NCI-H345 treated with DMSO at 0.1 percent for 48 hours (cell line): ENCODE data around the gene STMN3.
"Not testable (repeated sequence)": the region's sequence is repeated elsewhere in the genome, so short reads cannot be mapped to it uniquely, and the experiment has no call there.

Experiments
- DNase-seq: peaks from one replicate; lab custom pipeline; 2025; ENCODE audit not compliant: unreplicated experiment; lab: John Stamatoyannopoulos, UW

The STMN3 gene

DNA sequence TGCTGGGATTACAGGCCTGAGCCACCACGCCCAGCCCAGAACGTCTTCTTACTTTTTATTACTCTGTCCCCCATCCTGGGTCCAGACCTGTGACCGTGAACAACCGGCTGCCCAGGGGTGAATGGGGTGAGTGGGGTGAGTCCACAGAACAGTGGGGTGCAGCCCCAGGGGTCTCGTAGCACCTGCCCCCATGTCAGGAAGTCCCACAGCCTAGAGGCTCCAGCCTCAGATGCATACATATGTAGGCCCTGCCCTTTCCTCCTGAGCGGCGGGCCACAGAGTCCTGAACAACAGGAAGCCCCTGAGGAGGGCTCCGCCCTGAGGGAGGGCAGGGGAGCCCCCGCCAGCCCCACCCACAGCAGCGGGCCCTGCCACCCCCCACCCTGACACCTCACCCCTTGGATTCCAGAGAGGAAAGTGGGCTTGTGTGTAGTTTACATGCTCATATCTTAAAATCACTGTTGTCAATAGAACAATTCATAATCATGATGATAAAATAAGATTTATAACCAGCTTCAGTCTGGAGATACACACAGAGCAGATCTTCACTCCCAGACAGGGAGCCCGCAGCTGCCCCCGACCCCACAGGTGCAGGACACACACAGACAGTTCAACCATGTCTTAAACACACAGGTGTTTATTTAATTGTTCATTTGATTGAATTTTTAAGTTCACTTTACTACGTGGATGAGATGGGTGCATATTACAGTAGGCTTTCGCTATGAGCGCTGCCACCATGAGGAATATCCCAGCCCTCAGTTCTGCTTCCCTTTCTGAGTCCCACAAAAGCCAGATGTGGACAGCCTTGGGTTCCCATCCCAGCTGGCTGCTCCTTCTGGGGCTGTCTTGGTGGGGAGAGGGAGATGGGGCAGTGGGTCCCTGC lies 13.9 kb downstream of the STMN3 start:
- no peak for DNase-seq

DNA sequence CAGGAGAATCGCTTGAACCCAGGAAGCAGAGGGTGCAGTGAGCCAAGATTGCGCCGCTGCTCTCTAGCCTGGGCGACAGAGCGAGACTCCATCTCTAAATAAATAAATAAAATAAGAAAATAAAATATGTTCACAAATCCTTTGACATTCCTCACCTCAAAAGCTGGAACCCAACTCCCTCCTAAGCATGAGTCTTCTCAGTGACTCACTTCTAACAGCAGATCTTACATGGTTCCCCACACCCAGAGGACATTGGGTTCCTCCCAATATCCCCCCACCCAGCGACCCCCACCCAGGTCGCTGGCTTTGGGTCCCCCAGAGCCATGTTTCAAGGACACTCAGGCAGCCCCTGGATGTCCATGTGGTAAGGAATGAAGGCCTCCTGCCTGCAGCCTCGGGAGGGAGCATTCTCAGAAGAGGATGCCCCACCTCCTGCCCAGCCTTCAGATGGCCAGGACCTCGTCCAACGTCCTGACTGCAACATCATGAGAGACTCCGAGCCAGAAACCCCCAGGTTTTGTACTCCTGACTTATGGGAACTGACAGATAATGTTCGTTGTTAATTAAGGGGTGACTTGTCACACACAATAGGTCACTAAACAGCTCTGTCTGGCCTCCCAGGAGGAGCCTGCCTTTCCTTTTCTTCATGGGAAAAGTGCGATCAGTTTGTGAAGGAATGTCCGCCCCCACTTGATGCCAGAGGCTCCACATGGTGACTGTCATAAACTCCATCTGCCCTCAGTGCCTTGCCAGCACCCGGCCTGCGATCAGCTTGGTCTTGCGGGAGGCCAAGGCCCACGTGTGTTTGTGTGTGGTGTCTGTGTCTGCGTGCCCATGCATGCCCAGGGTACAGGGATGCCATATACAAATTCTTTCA lies 16.2 kb downstream of the STMN3 start:
- no peak for DNase-seq

DNA sequence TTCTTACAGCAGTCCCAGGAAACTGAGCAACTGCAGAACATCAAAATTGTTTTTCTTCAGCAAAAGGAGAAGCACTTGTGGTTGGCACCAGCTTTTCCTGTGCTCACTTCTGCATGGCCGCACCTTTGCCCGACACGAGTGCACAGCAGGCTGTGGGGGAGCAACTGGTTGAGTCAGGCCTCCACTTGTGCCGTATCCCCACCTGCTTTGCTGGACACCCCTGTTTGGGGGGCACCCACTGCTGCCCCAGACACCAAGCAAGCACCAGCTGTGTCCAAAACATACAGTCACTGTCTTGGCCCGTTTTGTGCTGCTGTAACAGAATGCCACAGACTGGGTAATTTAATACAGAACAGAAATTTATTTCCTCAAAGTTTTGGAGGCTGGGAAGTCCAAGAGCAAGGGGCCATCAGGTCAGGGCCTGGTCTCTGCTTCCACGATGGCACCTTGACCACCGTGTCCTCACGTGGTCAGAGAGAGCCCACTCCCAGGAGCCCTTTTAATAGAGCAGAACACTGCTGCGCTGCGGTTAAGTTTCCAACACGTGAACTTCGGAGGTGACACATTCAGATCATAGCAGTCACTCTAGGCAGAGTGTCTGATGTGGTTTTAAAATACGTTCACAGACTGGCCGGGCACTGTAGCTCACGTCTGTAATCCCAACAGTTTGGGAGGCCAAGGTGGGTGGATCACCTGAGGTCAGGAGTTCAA lies 17.6 kb downstream of the STMN3 start:
- DNase-seq, result no peak

DNA sequence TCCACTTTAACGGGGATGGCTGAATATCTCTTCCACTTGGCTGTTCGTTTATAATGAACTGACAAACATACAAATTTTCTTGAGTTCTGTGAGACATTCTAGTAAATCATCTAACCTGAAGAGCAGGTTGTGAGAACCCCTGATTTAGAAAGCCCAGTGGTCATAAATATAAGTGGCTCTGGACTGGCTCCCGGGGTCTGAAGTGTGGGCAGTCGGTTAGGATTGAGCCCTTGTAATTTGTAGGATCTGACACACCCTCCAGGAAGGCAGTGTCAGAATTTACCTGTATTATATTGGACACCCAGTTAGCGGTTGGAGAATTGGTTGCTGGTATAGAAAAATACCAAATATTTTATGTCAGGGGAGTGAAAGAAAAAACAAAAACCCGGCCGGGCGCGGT lies 19.5 kb downstream of the STMN3 start:
- no peak for DNase-seq

DNA sequence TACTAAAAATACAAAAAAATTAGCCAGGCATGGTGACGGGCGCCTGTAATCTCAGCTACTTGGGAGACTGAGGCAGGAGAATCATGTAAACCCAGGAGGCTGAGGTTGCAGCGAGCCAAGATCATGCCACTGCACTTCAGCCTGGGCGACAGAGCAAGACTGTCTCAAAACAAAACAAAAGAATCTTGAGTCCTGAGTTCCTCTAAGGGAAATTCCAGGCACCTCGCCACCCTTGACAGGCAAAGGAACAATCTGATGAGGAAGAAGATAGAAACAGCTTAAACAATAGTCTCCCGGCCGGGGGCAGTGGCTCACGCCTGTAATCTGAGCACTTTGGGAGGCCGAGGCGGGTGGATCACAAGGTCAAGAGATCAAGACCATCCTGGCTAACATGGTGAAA lies 21.8 kb downstream of the STMN3 start:
- DNase-seq, result not testable (repeated sequence)

DNA sequence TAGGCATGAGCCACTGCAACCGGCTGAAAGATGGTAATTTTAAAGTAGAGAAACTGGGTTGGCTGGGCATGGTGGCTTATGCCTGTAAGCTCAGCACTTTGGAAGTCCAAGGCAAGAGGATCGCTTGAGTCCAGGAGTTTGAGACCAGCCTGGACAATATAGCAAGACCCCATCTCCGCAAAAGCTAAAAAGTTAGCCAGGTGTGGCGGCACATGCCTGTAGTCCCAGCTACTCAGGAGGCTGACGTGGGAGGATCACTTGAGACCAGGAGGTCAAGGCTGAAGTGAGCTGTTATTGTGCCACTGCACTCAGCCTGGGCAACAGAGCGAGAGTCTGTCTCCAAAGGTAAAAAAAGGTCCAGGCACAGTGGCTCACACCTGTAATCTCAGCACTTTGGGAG lies 22.3 kb downstream of the STMN3 start:
- not testable (repeated sequence) for DNase-seq

DNA sequence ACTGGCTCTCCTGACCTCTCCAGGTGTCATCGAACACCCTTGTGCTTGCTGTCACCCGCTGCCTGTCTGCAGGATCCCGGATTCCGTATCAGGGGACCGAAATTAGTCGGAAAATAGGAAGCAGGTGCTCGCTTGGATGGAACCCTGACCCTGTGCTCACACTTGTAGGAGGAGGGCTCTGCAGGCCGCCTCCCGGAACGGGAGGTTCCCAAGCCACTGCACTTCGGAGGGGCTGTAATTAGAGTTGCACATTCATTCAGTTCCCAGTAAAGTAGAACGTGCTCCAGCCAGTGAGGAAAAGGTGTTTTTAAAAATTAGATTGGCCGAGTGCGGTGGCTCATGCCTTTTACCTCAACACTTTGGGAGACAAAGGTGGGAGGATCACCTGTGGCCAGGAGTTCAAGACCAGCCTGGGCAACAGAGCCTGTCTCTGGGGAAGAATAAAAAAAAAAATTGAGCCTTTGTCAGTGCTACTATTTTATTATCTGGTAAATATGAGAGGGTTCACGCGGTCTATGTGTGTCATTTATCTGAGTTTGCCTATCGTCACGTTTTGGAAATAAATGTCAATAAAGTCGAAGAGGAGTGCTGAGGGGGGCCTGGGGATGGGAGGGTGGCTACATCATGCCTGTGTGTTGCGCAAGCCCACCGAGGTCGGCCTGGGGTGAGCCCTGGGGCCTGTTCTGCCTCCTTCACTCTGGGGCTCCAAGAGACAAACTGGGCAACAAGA lies 24.8 kb downstream of the STMN3 start:
- no peak for DNase-seq

DNA sequence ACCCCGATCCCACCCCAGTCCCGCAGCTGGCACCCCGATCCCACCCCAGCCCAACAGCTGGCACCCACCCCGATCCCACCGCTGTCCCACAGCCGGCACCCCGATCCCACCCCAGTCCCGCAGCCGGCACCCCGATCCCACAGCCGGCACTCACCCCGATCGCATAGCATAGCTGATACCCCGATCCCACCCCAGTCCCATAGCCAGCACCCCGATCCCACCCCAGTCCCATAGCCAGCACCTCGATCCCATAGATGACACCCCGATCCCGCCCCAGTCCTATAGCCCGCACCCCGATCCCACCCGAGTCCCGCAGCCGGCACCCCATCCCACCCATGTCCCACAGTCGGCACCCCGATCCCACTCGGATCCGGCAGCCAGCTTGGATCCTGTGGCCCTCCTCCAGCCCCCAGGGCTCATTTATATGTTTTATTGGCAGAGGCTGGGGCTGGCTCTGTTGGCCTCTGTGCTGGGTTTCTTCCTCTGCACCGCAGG lies 25.4 kb downstream of the STMN3 start:
- no peak for DNase-seq

DNA sequence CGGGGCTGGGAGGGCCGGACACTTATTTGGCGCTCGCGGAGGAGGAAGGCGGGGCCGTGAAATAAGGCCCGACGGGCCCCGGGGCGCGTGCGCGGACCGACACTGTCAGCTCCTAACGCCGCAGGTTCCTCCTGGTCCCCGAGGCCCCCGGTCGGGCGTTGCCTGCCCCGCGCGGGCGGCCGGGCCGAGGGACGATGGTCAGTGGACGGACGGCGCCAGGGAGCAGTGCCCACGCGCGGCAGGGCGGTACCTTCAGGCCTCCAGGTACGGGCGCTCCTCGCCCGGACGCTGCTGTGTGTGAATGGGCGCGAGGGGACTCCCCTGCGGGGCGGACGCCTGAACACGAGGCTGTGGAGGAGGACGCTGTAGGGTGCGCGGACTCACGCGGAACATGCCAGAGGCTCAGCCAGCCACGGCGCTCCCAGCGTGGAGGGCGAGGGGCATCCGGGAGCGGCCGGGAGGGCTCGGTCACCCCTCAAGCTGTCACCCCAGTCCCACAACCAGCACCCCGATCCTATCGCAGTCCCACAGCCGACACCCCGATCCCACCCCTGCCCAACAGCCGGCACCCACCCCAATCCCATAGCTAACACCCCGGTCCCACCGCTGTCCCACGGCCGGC lies 26.0 kb downstream of the STMN3 start:
- no peak for DNase-seq

DNA sequence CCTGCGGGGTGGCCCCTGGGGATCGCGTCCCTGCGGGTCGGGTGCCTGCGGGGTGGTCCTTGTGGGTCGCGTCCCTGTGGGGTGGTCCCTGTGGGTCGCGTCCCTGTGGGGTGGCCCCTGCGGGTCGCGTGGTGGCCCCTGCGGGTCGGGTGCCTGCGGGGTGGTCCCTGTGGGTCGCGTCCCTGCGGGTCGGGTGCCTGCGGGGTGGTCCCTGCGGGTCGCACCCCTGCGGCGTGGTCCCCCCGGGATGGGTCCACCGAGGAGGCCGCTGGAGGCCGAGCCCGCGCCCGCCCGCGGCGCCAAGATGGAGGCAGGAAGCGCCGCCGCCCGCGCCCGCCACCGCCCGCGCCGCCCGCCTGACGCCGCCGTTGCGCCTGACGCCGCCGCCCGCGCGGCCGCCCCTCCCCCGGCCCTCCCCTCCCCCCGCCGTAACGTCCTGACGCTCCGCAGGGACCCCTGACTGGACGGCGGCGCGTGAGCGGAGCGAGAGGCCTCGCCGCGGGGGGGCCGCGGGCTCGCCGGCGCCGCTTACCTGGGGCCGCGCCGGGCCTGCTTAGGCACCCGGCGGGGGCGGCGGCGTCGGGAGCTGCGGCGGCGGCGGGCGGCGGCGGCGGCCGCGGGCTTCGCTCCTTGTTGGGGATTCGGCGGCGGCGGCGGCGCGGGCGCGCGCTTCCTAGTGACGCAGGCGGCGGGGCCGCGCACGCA lies 26.6 kb downstream of the STMN3 start, which contains the start of gene GMEB2:
Gene GMEB2, minus strand, starts transcription at position 678 of the 705 bp plus-strand sequence. CDS start 7,704 bp downstream, outside the sequence.
- peak; percentile 91 for DNase-seq

DNA sequence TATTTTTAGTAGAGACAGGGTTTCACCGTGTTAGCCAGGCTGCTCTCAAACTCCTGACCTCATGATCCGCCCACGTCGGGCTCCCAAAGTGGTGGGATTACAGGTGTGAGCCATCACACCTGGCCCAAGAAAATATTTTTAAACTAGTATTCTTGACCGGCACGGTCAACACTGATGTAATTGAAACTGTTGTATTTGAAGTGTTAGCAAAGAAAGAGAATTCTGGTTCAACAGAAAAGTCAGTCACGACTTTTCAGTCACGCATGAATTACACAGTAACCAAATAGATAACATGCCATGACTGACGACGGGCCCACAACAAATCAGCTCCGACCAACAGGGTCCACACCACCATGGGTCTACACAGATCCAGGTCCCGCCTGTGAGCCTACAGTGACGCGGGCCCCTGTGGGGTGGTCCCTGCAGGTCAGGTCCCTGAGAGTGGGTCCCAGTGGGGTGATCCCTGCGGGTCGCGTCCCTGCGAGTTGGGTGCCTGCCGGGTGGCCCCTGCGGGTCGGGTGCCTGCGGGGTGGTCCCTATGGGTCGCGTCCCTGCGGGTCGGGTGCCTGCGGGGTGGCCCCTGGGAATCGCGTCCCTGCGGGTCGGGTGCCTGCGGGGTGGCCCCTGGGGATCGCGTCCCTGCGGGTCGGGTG lies 27.3 kb downstream of the STMN3 start:
- DNase-seq, result no peak

DNA sequence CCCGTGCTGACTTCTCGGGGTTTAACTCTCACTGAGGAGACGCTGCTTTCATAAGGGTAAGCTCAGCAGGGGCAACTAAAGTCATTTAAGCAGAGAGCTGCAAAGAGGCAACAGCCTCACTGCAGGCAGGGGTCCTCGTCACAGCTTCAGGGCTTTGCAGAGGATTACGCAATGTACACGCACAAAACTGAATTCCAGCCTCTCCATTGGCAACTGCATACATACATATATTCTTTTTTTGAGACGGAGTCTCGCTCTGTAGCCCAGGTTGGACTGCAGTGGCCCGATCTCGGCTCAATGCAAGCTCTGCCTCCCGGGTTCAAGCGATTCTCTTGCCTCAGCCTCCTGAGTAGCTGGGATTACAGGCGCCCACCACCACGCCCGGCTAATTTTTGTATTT lies 28.7 kb downstream of the STMN3 start:
- DNase-seq, result no peak

DNA sequence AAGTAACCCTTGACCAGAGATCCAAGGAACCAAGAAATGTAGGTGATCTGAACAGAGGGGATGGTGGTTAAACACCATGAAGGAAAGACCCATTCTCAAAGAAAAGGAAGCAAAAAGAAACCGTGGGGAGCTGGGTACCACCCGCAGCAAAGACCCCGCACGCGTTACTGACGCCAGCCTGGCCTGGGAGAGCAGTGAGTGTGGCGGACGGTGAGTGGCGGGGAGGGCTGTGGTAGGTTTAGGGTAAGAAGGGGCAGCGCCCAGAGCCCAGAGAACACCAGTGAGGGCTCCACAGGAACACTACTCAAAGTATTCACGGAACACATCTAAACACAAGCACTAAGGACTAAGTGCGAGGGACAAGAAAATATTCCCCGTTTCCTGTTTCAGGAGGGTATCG lies 30.5 kb downstream of the STMN3 start:
- no peak for DNase-seq

DNA sequence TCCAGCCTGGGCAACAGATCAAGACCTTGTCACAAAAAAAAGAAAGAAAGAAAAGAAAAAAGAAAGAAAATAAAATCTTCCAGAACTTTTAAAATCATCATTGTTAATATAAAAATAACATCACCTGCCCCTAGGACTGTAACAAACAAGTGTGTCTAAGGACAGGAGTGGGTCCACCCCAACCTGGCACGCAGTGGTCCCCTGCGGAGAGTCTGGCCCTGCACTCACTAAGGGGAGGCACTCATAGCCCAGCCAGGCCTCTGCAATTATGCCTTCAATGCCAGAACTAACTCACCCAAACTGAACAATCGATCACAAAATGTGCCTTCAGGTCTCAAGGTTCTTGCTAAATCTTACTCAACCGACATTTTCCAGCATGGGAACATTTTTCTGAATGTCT lies 31.1 kb downstream of the STMN3 start:
- no peak for DNase-seq

DNA sequence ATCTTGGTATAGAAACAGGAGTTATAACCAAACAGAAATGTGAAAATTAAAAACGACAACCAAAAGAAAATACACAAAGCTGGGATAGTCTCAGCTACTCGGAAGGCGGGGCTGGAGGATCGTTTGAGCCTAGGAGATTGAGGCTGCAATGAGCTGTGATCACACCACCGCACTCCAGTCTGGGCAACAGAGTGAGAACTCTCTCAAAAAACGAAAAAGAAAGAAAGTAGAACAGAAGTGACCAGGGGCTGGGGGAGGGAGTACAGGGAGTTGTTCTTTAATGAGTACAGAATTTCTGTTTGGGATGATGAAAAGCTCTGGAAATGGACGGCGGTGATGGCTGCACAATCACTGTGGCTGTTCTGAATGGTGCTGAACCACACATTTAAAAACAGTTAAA lies 32.2 kb downstream of the STMN3 start:
- DNase-seq, result no peak

DNA sequence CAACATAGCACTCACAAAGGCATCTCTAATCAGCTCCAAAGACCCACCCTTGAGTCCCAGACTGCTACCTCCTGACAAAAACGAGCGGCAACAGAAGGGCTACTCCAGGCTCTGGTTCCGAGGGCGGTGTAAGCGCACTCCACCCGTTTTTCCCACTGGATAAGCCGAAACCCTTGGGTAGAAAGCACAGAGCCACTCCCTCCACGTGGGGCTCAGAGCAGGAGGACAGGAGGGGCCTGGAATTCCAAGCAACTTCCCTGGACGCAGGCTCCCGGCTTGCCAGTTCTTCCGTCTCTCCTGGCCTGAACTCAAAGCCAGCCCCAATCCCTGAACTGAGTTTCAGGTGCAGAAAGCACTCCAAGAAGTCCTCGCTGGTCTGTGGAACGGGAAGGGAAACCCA lies 33.7 kb downstream of the STMN3 start:
- DNase-seq, result no peak

DNA sequence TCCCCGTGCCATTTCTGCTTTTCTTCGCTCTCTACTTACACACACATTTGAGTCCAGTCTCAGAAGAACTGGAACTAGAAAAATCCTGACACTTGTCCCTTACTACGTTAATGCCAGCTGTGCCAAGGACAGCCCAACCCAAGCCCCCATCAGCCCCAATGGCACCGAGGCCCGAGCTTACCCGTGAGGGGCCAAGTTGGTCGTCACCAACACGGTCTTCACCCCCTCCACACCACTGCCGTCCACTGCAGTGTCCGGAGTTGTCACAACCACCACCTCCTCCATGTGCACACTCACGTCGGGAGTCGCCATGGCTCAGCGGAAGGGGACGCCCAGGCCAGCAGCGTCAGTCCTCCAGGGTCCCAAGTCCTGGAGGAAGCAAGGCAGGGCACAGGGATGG lies 34.1 kb downstream of the STMN3 start:
- no peak for DNase-seq

DNA sequence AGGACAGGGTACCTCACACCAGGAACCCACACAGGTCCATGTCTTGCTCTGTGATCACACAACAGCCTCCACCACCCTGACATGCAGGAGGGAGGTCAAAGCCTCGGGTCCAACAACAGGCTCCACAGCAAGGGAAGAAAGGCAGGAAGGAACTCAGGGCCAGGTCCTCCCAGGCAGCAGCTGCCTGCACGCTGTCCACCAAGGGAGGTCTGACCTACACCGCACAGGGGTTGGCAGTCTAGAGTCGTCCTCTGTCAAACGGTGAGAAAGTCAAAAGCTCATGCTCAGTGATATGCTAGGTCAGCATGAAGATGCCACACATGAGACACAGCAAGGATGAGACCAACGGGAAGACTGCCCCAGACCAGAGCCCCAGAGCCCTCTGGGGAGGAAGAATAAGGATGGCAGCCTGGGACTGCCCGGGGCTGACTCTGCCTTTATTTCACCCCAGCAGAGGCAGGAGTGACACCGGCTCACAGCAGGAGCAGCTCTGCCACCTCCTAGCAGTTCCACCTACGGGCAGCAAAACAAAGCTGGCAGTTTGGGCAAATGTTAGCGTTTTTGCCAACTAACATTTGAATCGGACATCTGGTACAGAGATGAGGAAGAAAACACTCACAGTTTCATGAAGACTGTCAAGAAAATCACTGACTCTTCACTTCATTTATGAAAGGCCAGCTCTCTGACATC lies 34.8 kb downstream of the STMN3 start:
- DNase-seq, result no peak
